ENCODE measurements around the gene HHAT.

HHAT gene

GRCh38 chr1:210691039-210691610 is 362.4 kb downstream of the HHAT start:
- Histone ChIP-seq H3K27me3 (replicated peaks; ENCODE audit: control insufficient read depth, insufficient read depth, low read length) (no peaks in the 10 kb centered on the region), H3K4me3 (replicated peaks; ENCODE audit: low read depth, low read length) (no peak overlapping the region), H3K36me3 (ENCODE audit: control insufficient read depth, insufficient read depth, low read length) (no peaks in the 10 kb centered on the region)
- DNase-seq (ENCODE audit: extremely low read depth, insufficient read length), result no peak
- no peak for TF ChIP-seq CTCF (IDR thresholded peaks at IDR 0.05; ENCODE audit: insufficient read depth, low read length, poor library complexity, severe bottlenecking)

- no peak for TF ChIP-seq CTCF (IDR thresholded peaks at IDR 0.05; ENCODE audit: insufficient read depth, low read length, poor library complexity, severe bottlenecking)
- H3K27me3 ChIP-seq (replicated peaks; ENCODE audit: control insufficient read depth, insufficient read depth, low read length), result no peaks in the 10 kb centered on the region
- no peak overlapping the region for H3K4me3 ChIP-seq (replicated peaks; ENCODE audit: low read depth, low read length)
- DNase-seq (ENCODE audit: extremely low read depth, insufficient read length), result peak; percentile 20
- H3K36me3 ChIP-seq (ENCODE audit: control insufficient read depth, insufficient read depth, low read length), result no peaks in the 10 kb centered on the region
These were observed 364.1 kb downstream of the HHAT start for GRCh38 chr1:210692796-210693195.

- no peak for DNase-seq (ENCODE audit: extremely low read depth, insufficient read length)
- no peaks in the 10 kb centered on the region for H3K27me3 ChIP-seq (replicated peaks; ENCODE audit: control insufficient read depth, insufficient read depth, low read length)
- no peak overlapping the region for H3K4me3 ChIP-seq (replicated peaks; ENCODE audit: low read depth, low read length)
- no peaks in the 10 kb centered on the region for H3K36me3 ChIP-seq (ENCODE audit: control insufficient read depth, insufficient read depth, low read length)
- TF ChIP-seq CTCF (IDR thresholded peaks at IDR 0.05; ENCODE audit: insufficient read depth, low read length, poor library complexity, severe bottlenecking), result no peak
These were observed 366.3 kb downstream of the HHAT start for GRCh38 chr1:210695026-210695425.

- no peaks in the 10 kb centered on the region for H3K36me3 ChIP-seq (ENCODE audit: control insufficient read depth, insufficient read depth, low read length)
- peak; percentile 13 for TF ChIP-seq CTCF (IDR thresholded peaks at IDR 0.05; ENCODE audit: insufficient read depth, low read length, poor library complexity, severe bottlenecking)
- H3K4me3 ChIP-seq (replicated peaks; ENCODE audit: low read depth, low read length), result no peak overlapping the region
- no peaks in the 10 kb centered on the region for H3K27me3 ChIP-seq (replicated peaks; ENCODE audit: control insufficient read depth, insufficient read depth, low read length)
- DNase-seq (ENCODE audit: extremely low read depth, insufficient read length), result peak; percentile 34
These were observed 368.0 kb downstream of the HHAT start for GRCh38 chr1:210696709-210697108.

- H3K36me3 ChIP-seq (ENCODE audit: control insufficient read depth, insufficient read depth, low read length), result no peaks in the 10 kb centered on the region
- no peak for DNase-seq (ENCODE audit: extremely low read depth, insufficient read length)
These were observed 368.5 kb downstream of the HHAT start for GRCh38 chr1:210697185-210697584.

More at GRCh38 chr1:210697185-210697584, 368.5 kb downstream of the HHAT start:
- no peak overlapping the region for H3K4me3 ChIP-seq (replicated peaks; ENCODE audit: low read depth, low read length)
- no peaks in the 10 kb centered on the region for H3K27me3 ChIP-seq (replicated peaks; ENCODE audit: control insufficient read depth, insufficient read depth, low read length)
- TF ChIP-seq CTCF (IDR thresholded peaks at IDR 0.05; ENCODE audit: insufficient read depth, low read length, poor library complexity, severe bottlenecking), result peak; percentile 0
